Adrenal gland (tissue), 5 donors: Measurements from ENCODE around the gene PRKAR1B.

ENCODE experiments used
- POLR2A ChIP-seq, 2 donors: fragments of 450-650 bp; IDR thresholded peaks; one replicate each; pipeline ENCODE4 v1.6.1; 2017; ENCODE audit warnings: antibody characterized with exemption in 2 of 2, mild to moderate bottlenecking in 2 of 2, moderate library complexity in 1 of 2
- TF ChIP-seq, protein P1 (sequence below), 6 experiments: fragments of 450-650 bp in 4 of 6; fragments of 200-600 bp in 2 of 6; sonication (generic) in 1 of 6; IDR thresholded peaks; 1 replicate in 5 of 6; 2 replicates in 1 of 6; pipeline versions ENCODE4 v1.5.1 to v1.8.0; 2016 to 2021; ENCODE audit warnings: antibody characterized with exemption in 6 of 6, mild to moderate bottlenecking in 2 of 6, moderate library complexity in 1 of 6
- donor health status: DM: no; HTN: no; CAD: no.

DNA sequence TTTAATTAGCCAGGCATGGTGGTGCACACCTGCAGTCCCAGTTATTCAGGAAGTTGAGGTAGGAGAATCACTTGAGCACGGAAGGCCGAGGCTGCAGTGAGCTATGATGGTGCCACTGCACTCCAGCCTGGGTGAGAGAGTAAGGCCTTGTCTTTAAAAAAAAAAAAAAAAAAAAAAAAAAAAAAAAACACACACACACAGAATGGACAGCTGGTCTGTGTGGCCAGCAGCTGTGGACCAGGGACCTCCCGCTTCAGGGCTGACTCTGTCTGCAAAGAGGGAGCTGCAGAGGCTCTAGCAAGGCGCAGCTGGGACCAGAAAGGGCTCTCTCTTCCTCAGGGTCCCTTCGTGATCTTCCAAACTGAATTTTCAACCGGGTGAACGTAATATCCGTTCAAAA, 54.2 kb downstream of the PRKAR1B start:
- TF ChIP-seq, protein P1, sequence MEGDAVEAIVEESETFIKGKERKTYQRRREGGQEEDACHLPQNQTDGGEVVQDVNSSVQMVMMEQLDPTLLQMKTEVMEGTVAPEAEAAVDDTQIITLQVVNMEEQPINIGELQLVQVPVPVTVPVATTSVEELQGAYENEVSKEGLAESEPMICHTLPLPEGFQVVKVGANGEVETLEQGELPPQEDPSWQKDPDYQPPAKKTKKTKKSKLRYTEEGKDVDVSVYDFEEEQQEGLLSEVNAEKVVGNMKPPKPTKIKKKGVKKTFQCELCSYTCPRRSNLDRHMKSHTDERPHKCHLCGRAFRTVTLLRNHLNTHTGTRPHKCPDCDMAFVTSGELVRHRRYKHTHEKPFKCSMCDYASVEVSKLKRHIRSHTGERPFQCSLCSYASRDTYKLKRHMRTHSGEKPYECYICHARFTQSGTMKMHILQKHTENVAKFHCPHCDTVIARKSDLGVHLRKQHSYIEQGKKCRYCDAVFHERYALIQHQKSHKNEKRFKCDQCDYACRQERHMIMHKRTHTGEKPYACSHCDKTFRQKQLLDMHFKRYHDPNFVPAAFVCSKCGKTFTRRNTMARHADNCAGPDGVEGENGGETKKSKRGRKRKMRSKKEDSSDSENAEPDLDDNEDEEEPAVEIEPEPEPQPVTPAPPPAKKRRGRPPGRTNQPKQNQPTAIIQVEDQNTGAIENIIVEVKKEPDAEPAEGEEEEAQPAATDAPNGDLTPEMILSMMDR (IDR thresholded peaks at IDR 0.05) = no peak
- TF ChIP-seq POLR2A (IDR thresholded peaks at IDR 0.05) = no peak
